Activated T-cell treated with anti-CD3 and anti-CD28 coated beads for 48 hours (primary cell): ENCODE data around the gene FSTL5.

Source experiments
- DNase-seq: peaks from one replicate; pipeline ENCODE4 v3.0.0-alpha.2; 2020; ENCODE audit warnings: low read depth

The FSTL5 gene

DNA sequence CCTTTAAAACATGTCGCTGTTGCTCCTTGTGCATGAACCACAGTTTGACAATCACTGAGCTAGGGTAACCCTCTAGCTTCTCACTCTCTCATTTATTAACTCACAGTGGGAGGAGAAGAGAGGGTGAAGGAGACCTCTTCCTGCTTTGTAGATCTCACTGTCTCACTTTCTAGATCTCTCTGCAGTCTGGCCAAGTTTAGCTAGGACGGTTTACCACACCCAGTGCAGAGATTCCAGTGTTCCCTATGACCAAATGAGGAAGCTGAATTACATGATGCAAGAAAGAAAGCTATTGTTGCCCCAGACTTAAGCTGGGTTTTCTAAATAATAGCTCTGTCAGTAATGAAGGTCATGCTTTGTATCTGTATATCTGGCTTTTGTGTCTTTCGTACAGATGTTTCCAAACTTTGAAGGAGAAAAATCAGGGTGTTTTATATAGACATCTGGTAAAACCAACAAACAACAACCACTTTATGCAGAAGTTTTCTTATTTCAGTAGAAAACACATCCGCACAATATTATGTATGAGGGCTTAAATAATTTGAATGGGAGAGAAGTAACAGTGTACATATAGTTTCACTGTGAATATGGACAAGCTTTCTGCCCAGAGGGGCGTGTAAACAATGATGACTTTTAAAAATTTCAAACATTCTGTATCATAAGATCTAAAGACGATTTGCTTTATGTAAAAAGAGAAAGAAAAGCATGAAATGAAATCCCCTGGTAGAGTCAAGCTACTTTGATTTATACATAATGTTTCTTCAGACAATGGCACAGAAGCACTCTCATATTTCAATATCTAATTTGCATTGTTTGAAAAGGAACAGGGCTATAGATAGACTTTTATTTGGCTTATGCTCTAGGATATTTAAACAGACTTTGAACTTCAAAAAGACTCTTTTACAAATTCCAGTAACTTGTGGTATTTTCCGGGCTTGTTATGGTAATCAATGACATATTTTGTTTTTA is 582.3 kb downstream of the FSTL5 start:
- DNase-seq: no peak

DNA sequence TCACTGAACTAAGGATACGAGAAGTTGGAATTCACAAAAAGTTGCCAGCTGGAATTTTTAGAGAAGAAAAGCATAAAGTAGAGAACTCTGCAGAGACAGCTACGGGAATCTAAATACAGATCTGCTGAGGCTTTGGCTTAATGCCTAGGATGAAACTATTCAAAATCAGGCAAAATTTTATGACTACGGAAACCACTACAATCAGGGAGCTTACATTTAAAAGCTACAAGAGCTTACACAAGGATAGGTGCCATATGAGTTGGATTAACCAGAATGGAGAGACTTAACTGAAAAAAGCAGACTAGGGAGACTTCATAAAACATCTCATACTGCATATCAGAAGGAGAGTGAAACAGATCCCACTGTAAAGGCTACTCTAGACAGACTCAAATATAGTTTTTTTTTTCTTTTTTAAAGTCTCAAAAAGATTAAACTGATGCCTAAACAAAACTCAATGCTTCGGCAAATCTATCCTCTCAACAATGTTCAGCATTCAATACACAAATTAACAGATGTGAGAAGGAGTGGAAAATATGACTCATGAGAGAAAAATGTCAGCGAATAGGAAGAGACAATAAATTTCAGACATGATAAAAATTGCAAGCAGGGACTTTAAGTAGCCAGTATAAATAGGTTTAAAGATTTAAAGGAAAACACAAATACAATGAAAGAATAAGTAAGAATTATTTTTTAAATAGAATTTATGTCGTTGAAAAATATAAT is 586.1 kb downstream of the FSTL5 start:
- no peak for DNase-seq

DNA sequence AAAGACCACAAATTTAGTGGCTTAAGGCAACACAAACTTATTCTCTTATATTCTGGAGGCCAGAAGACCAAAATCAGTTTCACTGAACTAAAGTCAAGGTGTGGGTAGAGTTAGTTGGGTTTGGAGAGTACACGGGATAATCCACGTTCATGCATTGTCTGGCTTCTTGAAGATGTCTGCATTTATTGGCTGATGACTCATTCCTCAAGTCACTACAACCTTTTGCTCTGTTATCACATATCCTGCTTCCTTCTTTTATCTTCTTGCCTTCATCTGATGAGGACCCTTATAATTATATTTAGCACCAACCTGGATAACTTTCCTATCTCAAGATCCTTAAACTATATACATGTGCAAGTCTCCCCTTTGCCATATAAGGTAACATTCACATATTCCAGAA is 590.0 kb downstream of the FSTL5 start:
- no peak for DNase-seq

DNA sequence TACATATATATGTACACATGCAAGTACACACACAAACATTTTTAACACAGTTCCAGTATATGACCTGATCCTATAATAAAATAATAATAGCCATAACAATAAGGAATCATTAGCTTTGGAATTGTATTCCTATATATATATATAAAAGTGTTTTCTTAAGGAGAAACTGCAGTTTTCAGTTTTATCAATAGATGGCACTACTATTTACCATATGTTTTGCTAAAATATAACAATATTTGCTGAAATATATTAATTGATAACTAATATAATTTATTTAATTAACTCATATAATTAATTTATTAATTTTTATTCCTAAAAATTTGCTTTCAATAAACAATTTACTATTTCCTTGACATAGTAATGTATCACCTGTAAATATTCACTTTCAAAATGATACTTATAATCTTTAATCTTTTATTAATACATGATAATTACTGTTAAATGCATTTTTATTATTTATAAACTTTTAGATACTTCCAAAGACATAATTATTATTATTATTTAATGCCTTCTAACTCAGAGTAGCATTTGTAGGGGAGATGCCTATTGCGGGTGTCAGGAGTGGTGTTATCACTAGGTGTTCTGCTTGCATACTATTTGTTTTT is 599.5 kb downstream of the FSTL5 start:
- DNase-seq: no peak

DNA sequence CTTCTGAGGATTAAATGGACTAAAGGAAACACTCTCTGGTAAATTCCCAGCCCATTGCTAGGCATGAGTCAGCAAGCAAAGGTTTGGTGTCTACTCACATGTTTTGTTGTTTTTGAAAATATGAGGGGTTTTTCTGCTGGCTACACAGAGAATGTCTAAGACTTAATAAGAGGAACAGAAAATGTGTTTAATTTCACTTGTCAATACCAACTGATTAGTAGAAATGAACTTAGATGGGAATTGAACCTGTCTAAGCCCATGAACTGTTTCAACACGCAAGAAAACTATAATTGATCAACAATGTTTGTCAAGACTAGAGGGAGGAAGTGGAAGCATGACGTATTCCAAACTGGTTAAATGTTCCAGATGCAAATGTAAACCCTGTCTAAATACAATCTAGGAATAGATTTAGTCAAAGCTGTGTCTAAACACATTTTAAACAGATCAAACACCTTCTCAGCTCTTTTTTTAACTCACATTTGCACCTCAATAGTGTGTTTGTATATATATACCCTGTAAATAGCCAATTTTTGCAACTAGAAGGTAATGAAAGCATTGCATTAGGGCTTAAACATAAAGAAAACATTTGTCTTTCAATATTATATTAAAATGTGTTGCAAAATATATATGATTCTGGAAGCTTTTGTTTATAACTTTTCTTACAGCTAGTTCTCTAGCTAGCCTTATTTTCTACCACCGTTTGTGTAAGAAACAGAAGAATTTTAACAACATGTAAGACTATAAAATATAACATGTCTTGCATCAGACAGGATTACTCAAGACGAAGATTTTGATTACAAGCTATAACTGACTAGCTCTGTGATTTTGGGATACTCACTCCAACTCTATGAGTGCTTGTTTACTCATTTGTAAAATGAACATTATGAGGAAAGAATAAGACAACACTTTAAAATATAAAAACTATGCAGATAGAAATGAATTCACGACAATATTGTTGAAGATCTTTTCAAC is 607.8 kb downstream of the FSTL5 start:
- no peak for DNase-seq

DNA sequence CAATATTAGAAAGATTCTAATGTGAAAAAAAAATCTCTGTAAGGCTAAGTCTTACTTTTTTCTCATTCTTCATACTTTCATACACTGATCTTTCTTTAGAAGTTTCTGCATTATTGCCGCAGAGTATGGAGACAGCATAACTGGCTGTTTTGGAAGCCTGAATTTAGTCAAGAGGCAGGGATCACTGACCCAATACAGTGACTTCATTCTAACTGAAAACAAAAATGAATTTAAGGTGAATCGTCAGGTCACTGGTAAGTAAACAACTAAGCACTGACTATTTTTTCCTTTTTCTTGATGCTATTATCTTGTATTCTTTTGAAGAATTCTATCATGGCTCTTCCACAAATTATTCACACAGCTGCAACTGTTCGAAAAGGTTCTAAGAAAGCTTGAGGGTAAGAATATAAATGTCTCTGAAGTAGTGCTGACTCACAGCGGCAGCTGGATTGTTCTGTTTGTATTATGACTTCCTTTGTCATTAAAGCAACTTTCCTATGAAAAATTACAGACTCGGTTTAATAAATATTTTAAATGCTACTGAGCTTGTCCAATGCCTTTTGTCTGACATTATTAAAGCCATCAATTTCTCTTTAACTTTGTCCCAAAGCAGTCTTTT is 609.3 kb downstream of the FSTL5 start:
- DNase-seq: no peak

DNA sequence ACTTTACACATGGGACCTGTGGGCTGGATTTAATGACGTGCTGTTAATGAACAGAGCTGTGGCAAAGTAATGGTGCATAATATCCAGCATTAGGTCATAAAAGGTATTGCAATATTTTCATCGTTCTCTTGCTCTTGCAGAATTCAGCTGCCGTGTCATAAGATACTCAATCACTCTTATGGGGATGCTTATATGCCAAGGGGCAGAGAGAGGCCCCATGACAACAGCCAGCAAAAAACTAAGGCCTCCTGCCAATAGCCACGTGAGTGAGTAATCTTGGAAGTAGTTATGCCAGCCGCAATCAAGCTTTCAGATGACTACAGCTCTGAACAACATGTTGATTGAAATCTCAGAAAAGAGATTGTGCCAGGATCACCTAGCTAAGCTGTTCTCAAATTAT is 616.9 kb downstream of the FSTL5 start:
- no peak for DNase-seq

DNA sequence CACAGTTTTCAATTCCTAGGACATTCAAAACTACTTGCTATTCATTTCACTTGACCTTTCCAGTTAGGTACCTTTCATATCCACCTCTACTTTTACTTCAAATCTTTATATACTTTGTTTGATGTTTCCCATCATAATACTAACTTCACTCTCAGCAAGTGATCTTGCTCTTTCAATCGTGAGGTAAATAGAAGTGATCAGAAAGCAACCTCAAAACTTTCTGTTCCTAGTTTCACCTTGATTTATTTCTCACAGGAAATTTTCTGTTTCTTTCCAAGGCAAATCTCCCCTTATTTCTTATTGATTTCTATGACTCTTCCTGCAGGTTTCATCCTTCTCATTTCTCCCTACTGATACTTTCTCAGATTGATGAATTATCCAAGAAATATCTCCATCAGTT is 623.5 kb downstream of the FSTL5 start:
- DNase-seq: no peak

DNA sequence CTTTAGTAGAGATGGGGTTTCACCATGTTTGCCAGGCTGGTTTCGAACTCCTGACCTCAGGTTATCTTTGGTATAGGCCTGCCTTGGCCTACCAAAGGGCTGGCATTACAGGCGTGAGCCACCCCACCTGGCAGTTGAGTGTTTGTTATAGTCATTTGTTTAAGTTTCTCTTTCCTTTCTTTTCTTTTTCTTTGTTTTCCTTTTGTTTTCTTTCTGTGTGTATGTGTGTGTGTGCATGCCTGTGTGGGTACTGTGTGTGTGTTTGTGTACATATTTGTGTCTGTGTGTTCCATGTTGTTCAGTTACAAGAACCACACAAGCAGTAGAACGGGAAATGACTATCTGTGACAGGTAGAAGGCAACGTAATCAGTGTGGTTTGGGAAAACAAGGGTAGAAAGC is 624.9 kb downstream of the FSTL5 start:
- DNase-seq: no peak

DNA sequence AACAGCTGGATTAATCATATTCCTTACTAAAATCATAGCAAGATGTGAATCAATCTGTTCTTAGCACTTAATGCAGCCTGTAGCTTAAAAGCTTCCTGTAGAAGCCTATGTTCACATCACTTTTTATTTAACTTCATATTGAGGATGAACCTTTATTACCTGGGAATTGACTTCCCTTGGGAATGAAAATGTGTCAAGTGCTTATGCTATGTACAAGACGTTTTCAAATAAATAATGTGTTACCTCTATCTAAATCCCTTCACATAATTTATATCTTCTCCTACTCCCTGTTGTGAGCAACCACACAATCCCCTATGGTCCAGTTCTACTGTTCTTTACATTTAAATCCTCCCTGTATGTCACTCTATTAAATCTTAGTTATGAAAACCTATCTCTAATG is 633.1 kb downstream of the FSTL5 start:
- DNase-seq: no peak

DNA sequence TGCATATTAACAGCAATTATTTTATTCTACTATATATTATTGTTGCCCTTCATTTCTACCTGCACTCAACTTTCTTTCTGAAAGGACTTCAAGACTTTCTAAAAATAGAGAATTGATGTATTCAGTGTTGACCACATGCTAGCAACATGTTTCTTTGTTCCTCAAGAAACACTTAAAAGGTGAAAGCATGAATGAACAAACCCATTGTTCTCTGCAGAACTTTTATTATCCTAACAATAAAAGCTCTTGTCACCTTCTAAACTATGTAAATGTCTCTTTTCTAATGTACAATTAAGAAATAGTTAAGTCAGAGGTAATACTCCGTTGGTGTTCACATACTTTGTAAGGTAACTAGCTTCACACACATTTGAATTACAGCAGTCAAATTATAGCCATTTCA is 638.7 kb downstream of the FSTL5 start:
- no peak for DNase-seq

DNA sequence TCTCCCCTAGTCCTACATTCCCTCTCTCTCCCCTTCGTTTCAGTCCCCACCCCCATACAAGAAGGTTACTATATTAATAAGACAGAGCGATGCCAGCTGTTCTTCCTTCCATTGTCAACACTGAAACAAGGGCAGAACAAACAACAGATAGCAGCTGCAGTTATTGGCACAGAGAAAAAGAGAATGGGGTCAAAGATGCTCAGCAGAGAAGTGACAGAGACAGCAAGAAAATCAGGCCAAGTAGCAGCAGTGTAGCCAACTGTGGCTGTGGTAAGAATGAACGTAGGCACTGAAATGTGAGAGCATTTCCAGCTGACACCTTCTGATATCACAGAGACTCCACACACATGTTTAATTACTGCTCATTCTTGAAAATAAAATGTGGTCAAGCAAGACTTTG is 641.8 kb downstream of the FSTL5 start:
- DNase-seq: no peak

DNA sequence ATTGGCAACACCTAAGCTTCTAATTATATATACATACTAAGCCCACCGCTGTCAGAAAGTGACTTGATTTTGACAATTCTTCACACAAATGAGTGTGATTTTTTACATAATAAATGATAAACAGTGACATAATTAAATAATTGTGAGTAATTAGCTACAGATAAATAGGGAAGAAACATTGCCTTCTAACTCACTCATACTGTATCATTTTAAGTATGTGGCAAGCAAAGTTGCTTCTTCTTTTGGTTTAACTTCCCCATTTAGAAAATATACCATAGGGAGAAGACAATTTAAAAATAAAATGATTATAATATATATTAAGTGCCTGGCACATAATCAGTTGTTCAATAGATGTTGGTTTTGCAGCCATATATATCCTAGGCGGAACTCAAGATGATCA is 644.2 kb downstream of the FSTL5 start:
- DNase-seq: no peak

DNA sequence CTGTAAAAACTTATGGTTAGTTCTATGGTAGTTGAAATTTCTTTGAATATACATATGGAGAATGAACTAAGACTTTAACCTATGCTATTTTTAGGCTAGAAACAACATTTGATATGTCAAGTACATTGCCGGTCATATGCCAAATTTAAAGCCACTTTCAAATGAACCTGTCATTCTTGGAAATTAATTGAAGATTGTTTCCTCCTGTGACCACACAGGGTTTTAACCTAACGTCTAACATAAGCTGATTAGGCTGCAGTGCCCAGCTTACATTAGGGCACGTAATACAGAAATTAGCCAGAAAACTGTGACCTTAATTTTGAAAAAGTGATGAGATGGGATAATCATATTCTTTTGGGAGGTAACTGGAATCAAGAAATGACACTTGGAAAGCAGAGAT is 645.9 kb downstream of the FSTL5 start:
- DNase-seq: no peak

DNA sequence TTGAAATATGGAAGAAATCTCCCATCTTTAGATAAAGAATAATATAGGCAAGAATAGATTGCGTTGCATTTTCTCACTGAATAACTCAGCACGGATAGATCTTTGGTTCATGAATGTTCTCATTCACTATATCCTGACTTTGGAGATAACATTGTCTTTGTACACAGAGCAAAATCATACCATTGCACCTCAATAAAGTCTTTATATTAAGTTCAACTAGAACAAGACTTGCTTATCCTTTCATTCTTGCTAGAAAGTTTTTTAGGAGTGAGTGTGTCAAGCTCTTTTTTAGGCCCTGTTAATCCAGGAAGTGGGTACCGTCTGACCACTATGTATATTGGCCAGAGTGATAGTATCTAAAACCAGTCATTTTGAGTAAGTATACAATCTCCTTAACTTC is 658.7 kb downstream of the FSTL5 start:
- no peak for DNase-seq

DNA sequence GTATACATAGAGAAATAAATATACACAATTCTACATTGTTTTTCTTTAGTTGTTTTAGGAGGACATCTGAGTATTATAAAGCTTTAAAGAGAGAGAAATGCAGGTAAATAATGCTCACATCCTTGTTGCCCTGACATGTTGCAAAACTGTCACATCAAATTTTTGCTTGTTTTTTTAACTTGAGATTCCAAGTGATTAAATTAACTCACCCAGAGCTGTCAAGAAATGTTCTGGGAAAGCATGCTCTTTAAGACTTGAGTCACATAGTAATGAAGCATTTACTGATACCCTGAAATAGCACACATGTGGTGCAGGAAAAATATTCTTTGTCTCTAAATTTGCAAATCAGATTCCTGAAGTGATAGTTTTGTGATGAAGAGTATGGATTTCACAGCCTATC is 665.6 kb downstream of the FSTL5 start:
- no peak for DNase-seq

DNA sequence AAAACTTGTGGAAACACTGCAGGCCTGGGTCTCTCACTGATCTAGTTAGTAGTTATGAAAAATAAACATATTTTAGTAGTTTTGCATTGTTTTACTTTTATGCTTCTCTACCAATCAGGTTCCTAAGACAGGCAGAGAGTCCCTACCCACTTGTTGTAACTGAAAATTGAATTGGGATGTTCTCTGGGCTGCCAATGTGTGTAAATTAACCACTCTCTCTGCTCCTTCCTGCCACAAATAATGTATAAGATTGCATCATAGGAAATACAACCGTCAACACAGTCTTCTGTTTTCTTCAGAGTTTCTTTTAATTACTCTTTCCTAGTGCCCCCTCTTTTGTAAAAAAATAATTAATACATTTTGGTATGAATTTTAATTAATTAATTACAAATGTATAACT is 677.3 kb downstream of the FSTL5 start:
- DNase-seq: no peak

DNA sequence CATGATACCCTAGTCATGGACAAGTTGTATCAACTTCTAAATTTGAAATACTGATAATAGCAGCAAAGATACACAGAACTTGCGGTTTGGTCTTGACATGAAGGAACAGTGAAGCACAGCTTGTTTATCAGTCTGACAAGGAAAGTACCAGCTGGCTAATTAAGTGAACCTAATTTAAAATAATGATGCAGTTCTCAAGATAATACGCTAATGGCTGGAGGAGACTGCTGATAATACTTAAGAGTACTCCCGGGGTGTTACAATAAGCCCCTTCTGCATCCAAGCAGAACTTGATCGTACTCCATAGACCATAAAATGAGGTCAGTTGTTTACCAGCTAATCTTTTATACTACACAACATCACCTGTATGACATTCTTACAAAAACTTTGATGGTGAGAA is 697.5 kb downstream of the FSTL5 start:
- DNase-seq: no peak

DNA sequence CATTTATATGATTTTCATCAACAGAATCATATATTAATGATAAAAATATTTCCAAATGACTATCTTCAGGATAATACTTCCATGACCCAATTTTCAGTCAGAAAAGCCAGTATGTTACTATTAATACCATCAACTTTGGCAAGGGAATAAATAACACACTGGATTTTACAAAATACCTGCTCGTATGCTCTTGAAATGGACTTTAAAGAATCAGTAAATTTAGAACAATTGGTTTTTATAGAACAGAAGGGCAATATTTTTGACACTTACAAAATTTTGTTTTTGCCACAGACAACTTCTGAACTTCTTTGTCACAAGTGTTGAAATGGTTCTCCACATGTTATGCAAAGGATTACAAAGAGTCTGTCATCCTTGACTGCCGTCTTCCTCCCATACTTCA is 700.4 kb downstream of the FSTL5 start:
- no peak for DNase-seq

DNA sequence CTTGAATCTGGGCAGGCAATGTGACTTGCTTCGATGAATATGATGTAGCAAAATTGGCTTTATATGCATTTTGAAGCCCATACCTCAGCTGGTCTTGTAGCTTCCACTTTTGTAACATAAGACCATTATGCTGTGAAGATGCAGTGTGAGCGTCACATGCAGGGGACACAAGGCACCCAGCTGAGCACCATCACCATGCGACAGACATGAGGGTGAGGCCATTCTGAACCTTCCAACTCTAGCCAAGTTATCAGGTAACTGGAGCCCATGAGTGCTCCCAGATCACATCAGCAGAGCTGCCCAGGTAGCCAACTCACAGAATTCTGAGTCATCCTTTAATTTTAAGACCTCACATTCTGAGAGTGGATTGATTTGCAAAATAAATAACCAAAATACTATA is 705.9 kb downstream of the FSTL5 start:
- no peak for DNase-seq

DNA sequence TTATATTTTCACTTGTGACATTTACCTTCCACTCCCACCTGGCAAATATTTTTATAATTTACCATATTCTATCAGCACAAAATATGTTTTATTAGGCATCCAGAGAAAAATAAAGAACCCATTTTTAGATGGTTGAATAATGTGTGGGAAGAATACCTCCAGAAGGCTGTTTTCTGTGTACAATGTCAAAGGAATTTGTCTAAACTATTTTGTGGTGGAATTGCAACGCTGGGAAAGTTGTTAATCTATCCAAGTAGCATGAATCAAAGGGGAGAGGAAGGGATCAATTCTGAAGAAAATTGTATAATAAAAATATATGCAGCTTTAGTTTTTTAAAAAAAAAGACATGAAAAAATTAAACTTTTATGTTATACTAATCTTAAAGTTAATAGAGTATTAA is 706.5 kb downstream of the FSTL5 start:
- DNase-seq: no peak
